CD14-positive monocyte (primary cell): ENCODE data around the gene KRT27. TPM values are rescaled to one million over a fixed set of nuclear protein-coding genes. Genes with fewer than 3 reads are reported as not detected.
A peak's percentile ranks its signal among the peaks of the same experiment; 100 is the strongest.

ENCODE experiments used
- DNase-seq, 3 donors: peaks; one replicate each; pipeline ENCODE4 v3.0.0-alpha.2; 2011 to 2022
- H2AFZ ChIP-seq: 2 replicates; pipeline ENCODE4 v1.6.0; 2012; ENCODE audit warnings: mild to moderate bottlenecking, low read depth, low read length, inconsistent platforms; ENCODE audit not compliant: insufficient read depth, poor library complexity, severe bottlenecking
- H3K27ac ChIP-seq, 2 donors: 1 replicate in 1 of 2; 2 replicates in 1 of 2; pipeline ENCODE4 v1.5.1; 2012 to 2013; ENCODE audit warnings: low read length in 2 of 2, control low read depth in 1 of 2, inconsistent platforms in 1 of 2, low read depth in 1 of 2, mild to moderate bottlenecking in 1 of 2
- H3K27me3 ChIP-seq, 2 donors: one replicate each; pipeline versions ENCODE4 v1.6.0 to v1.6.1; 2011 to 2013; ENCODE audit warnings: low read length in 2 of 2; ENCODE audit not compliant: control insufficient read depth in 2 of 2, insufficient read depth in 2 of 2
- H3K36me3 ChIP-seq, 2 donors: replicated peaks in 1 of 2; 1 replicate in 1 of 2; 2 replicates in 1 of 2; pipeline versions ENCODE4 v1.5.1 to v1.6.1; 2012 to 2013; ENCODE audit warnings: low read length in 2 of 2, control low read depth in 1 of 2, inconsistent platforms in 1 of 2, mild to moderate bottlenecking in 1 of 2; ENCODE audit not compliant: insufficient read depth in 2 of 2, control insufficient read depth in 1 of 2
- H3K4me1 ChIP-seq, 2 donors: 1 replicate in 1 of 2; 2 replicates in 1 of 2; pipeline versions ENCODE4 v1.5.1 to v1.6.1; 2012 to 2013; ENCODE audit warnings: low read length in 2 of 2, control low read depth in 1 of 2, inconsistent platforms in 1 of 2, mild to moderate bottlenecking in 1 of 2, moderate library complexity in 1 of 2; ENCODE audit not compliant: insufficient read depth in 2 of 2, control insufficient read depth in 1 of 2
- H3K4me2 ChIP-seq: replicated peaks from 2 replicates; pipeline ENCODE3; 2012; ENCODE audit warnings: low read length, moderate library complexity, mild to moderate bottlenecking; ENCODE audit not compliant: poor library complexity, severe bottlenecking; ENCODE audit errors: extremely low read depth
- H3K4me3 ChIP-seq, 3 experiments: fragments of 200-600 bp in 1 of 3; sonication (generic) in 1 of 3; replicated peaks in 1 of 3; 1 replicate in 2 of 3; 2 replicates in 1 of 3; pipeline ENCODE4 v1.5.1; 2011 to 2013; ENCODE audit warnings: low read length in 3 of 3, mild to moderate bottlenecking in 3 of 3, control low read depth in 2 of 3, low read depth in 2 of 3, inconsistent platforms in 1 of 3, moderate library complexity in 1 of 3
- H3K79me2 ChIP-seq: 2 replicates; pipeline ENCODE4 v1.6.0; 2012; ENCODE audit warnings: mild to moderate bottlenecking, control low read depth, inconsistent platforms, low read length, moderate library complexity; ENCODE audit not compliant: insufficient read depth
- H3K9ac ChIP-seq: 2 replicates; pipeline ENCODE4 v1.6.0; 2017; ENCODE audit warnings: low read length, mild to moderate bottlenecking; ENCODE audit not compliant: insufficient read depth, poor library complexity, severe bottlenecking
- H3K9me3 ChIP-seq, 2 donors: replicated peaks in 1 of 2; 1 replicate in 1 of 2; 2 replicates in 1 of 2; pipeline versions ENCODE4 v1.5.1 to v1.6.1; 2012 to 2013; ENCODE audit warnings: low read length in 2 of 2, control low read depth in 1 of 2; ENCODE audit not compliant: control insufficient read depth in 1 of 2, insufficient read depth in 1 of 2
- H4K20me1 ChIP-seq: 2 replicates; pipeline ENCODE4 v1.6.0; 2012; ENCODE audit warnings: mild to moderate bottlenecking, low read length, control low read depth, moderate library complexity; ENCODE audit not compliant: insufficient read depth
- H3K27ac Mint-ChIP-seq, 7 donors: one replicate each; pipeline ENCODE4 v1.8.0; 2020; ENCODE audit warnings: mild to moderate bottlenecking in 7 of 7, mixed read lengths in 7 of 7, moderate library complexity in 6 of 7, inconsistent platforms in 2 of 7
- H3K27me3 Mint-ChIP-seq, 3 donors: one replicate each; pipeline ENCODE4 v1.8.0; 2021 to 2022; ENCODE audit warnings: low read depth in 3 of 3, mild to moderate bottlenecking in 3 of 3, mixed read lengths in 3 of 3, moderate library complexity in 3 of 3, inconsistent platforms in 1 of 3
- H3K36me3 Mint-ChIP-seq, 2 donors: one replicate each; pipeline ENCODE4 v1.8.0; 2020; ENCODE audit warnings: mixed read lengths in 2 of 2, inconsistent platforms in 1 of 2, mild to moderate bottlenecking in 1 of 2
- H3K4me1 Mint-ChIP-seq: one replicate; pipeline ENCODE4 v1.8.0; 2020; ENCODE audit warnings: mild to moderate bottlenecking, mixed read lengths
- H3K4me3 Mint-ChIP-seq, 2 donors: one replicate each; pipeline ENCODE4 v1.8.0; 2020; ENCODE audit warnings: mild to moderate bottlenecking in 2 of 2, mixed read lengths in 2 of 2, moderate library complexity in 1 of 2
- H3K9me3 Mint-ChIP-seq, 7 donors: one replicate each; pipeline ENCODE4 v1.8.0; 2020 to 2022; ENCODE audit warnings: mixed read lengths in 7 of 7, mild to moderate bottlenecking in 6 of 7, moderate library complexity in 6 of 7, inconsistent platforms in 2 of 7
- WGBS: methylation state at CpG from one replicate; pipeline ENCODE4 v1.1.5; 2013; ENCODE audit warnings: missing lambda C conversion rate; ENCODE audit not compliant: insufficient coverage; 5-methylcytosine and 5-hydroxymethylcytosine counted together
- intact Hi-C, 2 donors: fragments of 100-400 bp; cut with micrococcal nuclease; formaldehyde crosslinking; loops; one replicate each; pipeline versions ENCODE4 v1.15.0 to v1.15.1; 2023
- polyA plus RNA-seq, 3 donors: library from polyadenylated mRNA; depleted of rRNA in 1 of 3; unstranded in 2 of 3; stranded (reverse) in 1 of 3; fragments of 300-500 nt in 2 of 3; fragments of >200 nt in 1 of 3; fragmentation: Illumina TruSeq in 2 of 3; gene quantifications; 1 replicate in 2 of 3; 2 replicates in 1 of 3; pipeline ENCODE4 v1.2.3, GENCODE V29; 2012 to 2021
- TF ChIP-seq, protein P1 (sequence below): fragments of 200-600 bp; IDR thresholded peaks from one replicate; pipeline ENCODE4 v1.8.0; 2022; ENCODE audit warnings: antibody characterized with exemption, mild to moderate bottlenecking

The KRT27 gene
- polyA plus RNA-seq, 3 donors, result not detected

DNA sequence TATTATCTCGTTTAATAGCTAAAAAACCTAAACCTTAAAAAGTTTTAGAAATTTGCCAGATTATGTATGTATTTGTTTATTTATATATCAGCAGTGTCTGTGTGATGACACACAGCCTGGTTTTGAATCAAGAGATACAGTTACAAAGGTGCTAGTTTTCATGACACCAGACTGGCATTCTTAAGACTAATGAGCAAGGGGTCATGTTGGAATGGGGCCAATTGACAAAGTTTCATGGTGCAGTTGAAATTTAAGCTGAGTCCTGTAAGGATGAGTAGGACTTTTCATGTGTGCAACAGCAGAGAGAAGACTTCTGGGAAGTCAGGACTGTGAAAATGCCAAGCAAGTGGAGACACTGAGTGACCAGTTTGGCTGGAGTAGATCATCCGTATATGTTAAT is 43.2 kb upstream of the KRT27 start:
- Mint-ChIP-seq H3K9me3 (peaks cover 2 to 10% (median 4%) of the 10 kb centered on the region in 7 donors), H3K36me3 (peaks cover 0 to 6% of the 10 kb centered on the region in 2 donors), H3K27ac (no peak overlapping the region), H3K4me3 (peak overlapping the region in 1 of 2 donors; percentile 8), H3K27me3 (peaks cover 24 to 38% (median 25%) of the 10 kb centered on the region in 3 donors), H3K4me1 (no peaks in the 10 kb centered on the region)
- H3K27ac ChIP-seq, result no peak overlapping the region
- H3K79me2 ChIP-seq, result no peaks in the 10 kb centered on the region
- no peaks in the 10 kb centered on the region for H3K36me3 ChIP-seq
- TF ChIP-seq, protein P1, sequence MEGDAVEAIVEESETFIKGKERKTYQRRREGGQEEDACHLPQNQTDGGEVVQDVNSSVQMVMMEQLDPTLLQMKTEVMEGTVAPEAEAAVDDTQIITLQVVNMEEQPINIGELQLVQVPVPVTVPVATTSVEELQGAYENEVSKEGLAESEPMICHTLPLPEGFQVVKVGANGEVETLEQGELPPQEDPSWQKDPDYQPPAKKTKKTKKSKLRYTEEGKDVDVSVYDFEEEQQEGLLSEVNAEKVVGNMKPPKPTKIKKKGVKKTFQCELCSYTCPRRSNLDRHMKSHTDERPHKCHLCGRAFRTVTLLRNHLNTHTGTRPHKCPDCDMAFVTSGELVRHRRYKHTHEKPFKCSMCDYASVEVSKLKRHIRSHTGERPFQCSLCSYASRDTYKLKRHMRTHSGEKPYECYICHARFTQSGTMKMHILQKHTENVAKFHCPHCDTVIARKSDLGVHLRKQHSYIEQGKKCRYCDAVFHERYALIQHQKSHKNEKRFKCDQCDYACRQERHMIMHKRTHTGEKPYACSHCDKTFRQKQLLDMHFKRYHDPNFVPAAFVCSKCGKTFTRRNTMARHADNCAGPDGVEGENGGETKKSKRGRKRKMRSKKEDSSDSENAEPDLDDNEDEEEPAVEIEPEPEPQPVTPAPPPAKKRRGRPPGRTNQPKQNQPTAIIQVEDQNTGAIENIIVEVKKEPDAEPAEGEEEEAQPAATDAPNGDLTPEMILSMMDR, result no peak
- H3K9me3 ChIP-seq, result no peaks in the 10 kb centered on the region
- DNase-seq, result no peak
- H4K20me1 ChIP-seq, result no peaks in the 10 kb centered on the region
- no CpG with 5 or more reads among the region's 2 CpGs for WGBS
- H3K27me3 ChIP-seq, result peaks cover 10 to 26% of the 10 kb centered on the region in 2 donors
- no peak overlapping the region for H3K9ac ChIP-seq
- H3K4me1 ChIP-seq, result no peaks in the 10 kb centered on the region
- H3K4me3 ChIP-seq, result no peak overlapping the region
- no peak overlapping the region for H3K4me2 ChIP-seq
- intact Hi-C loops, result no loop called here
- H2AFZ ChIP-seq, result no peak overlapping the region

DNA sequence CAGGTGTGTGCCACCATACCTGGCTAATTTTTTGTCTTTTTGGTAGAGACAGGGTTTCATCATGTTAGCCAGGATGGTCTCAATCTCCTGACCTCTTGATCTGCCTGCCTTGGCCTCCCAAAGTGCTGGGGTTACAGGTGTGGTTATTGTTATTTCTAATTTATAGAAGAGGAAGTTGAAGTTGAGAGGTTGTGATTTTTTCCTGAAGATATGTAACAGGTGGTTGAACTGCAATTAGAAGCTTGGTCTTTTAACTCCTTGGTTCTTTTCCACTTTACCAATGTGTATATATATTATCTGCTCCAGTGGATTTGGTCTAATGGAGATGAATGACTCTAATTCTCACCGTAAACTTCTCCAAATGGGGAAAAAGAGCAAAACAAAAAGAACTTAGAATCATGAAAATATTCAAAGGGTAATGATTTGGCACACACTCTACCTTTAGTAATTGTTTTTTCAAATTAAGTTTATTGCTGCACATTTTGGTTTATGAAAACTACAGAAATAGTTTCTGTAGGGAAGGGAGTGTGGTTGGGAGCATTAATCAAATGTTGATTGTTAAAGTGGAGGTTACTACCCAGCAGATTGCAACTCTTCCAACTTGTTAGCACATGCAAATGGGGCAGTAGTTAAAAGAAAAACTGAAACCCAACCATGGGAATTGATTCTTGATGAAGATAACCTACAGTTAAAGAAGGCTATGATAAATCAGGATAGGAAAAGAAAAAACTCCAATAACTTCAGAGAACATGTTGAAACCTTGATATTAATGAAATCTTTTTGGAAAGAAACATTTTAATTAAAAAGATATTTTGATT is 41.9 kb upstream of the KRT27 start:
- peaks cover 3% of the 10 kb centered on the region for H3K4me1 Mint-ChIP-seq
- Histone ChIP-seq H3K79me2 (no peaks in the 10 kb centered on the region), H3K4me2 (no peak overlapping the region), H3K9ac (no peak overlapping the region), H3K36me3 (no peaks in the 10 kb centered on the region), H2AFZ (no peak overlapping the region), H3K4me1 (peaks cover 3% of the 10 kb centered on the region in 2 donors), H3K27me3 (peaks cover 10 to 36% of the 10 kb centered on the region in 2 donors), H4K20me1 (no peaks in the 10 kb centered on the region), H3K9me3 (peaks cover 3 to 7% of the 10 kb centered on the region in 2 donors), H3K27ac (no peak overlapping the region), H3K4me3 (no peak overlapping the region)
- H3K27ac Mint-ChIP-seq, result no peak overlapping the region
- H3K36me3 Mint-ChIP-seq, result peaks cover 2 to 6% of the 10 kb centered on the region in 2 donors
- peaks cover 5 to 23% (median 13%) of the 10 kb centered on the region in 7 donors for H3K9me3 Mint-ChIP-seq
- no peak overlapping the region for H3K4me3 Mint-ChIP-seq
- H3K27me3 Mint-ChIP-seq, result peaks cover 29 to 41% (median 32%) of the 10 kb centered on the region in 3 donors
- no peak for DNase-seq
- intact Hi-C loops, result no loop called here
- WGBS, result no CpG with 5 or more reads among the region's 1 CpG
- TF ChIP-seq, protein P1, result no peak
